GM10847 (cell line): ENCODE measurements around the gene CACNA1A.

ENCODE experiments used
- POLR2A ChIP-seq: IDR thresholded peaks from 2 replicates; pipeline ENCODE4 v1.6.1; 2011; ENCODE audit not compliant: insufficient read length; ENCODE audit errors: extremely low read depth

CACNA1A gene

GRCh38 chr19:13401388-13401787, 104.9 kb downstream of the CACNA1A start:
- no peak for TF ChIP-seq POLR2A

- TF ChIP-seq POLR2A: no peak
Observed at GRCh38 chr19:13400296-13400695, 106.0 kb downstream of the CACNA1A start.

DNA sequence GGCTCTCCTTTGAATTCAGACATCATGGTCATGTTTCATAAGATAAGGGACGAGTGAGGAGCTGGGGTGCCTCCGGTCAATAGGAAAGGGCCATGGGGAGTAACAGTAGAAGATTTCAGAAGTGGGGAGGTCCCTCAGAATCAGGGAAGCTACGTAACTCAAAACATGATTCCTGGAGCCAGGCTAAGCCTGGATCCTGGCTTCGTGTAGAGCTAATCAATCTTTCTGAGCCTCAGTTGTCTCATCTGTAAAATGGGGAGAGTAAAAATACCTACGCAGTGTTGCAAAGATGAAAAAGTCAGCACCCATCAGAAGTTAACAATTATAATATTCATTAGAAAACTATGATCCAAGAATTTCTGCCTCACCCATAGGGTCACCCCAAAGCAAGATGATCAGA, 106.5 kb downstream of the CACNA1A start:
- no peak for TF ChIP-seq POLR2A

DNA sequence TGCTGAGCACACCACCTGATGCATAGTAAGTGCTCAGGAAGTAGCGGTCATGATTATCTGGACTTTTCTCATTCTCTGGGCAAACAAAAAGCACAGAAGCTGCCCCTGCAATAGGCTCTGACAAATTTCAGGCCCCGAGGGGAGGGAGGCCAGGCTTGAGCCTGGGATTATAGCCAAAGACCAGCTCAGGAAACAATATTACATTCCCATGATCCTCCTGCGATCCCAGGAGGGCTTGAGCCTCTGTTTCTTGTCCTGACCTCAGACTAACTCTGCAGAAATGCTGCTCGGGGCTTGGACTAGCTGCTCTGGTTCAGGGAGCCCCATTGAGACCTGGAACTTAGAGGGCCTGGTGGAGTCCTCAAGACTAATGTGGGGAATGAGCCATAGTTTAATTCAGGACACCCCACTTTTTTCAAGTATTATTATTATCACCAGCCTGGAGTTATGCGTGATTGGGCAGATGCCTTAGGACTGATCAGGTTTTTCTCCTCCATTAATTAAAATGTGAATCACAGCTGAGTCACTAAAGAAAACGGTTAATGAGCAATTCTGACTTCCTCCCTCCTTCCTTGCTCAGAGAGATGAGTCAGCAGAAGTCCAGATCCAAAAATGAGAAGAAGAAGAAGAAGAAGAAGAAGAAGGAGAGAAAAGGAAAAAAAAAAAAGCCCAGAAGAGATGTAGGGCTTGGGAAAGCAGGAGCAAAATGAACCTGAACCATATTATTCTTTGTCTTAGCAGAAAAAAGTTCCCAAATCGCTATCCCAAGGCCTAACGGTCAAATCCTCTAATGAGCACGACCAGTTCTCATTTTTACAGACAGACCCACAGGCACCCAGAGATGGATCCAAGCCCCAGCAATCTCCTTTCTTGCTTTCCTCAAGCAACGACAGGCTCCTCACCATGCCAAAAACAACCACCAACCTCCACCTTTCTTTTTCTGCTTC, 107.2 kb downstream of the CACNA1A start:
- no peak for TF ChIP-seq POLR2A

DNA sequence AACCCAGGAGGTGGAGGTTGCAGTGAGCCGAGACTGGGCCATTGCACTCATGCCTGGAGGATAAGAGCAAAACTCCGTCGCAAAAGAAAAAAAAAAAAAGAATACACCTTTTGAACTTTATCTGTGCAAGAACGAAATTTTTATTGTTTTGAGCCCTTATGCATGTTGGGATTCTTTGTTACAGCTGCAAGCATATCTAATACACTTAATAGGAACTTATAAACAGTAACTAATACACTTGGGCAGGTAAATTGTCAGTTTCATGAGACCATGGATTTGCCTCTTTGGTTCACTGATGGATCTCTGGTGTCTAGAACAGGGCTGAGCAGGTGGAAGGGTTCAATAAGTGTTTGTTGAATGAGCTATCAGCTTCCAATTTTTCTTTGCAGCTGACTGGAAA, 108.1 kb downstream of the CACNA1A start:
- TF ChIP-seq POLR2A: no peak

GRCh38 chr19:13396250-13397080, 109.8 kb downstream of the CACNA1A start:
- TF ChIP-seq POLR2A: no peak

- TF ChIP-seq POLR2A: no peak
Observed at GRCh38 chr19:13382633-13382938, 123.7 kb downstream of the CACNA1A start.

DNA sequence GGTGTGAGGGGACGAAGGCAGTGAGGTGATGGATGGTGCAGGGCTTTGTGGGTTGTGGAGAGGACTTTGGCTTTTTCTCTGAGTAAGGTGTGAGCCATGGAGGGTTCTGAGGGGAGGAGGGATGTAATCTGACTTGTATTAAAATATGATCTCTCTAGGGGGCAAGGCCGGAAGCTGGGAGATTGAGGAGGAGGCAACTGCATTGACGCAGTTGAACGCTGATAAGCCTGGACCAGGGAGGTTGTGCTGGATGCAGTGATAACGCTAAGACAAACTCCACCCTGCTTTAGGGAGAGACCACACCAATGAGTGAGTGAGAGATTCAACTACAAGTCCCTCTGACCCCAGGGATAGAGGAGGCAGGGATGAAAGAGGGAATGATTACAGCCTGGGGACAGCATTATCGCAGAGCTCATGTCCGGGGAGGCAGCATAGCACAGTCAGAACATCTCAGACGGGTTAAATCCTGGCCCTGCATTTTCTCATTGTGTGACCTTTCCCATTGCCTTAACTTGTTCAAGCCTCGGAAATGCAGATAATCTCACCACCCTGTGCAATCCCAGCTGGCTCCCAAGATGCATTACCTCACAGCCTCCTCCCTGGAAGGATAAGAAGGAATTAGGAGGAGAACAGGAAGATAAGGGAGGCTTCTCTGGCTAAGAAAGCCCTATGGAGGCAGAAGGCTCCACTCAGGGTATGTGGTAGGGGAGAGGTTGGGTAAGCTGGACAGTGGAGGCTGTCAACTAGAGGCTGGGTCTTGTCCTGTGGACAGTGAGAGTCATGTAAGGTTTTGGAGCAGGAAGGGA, 124.2 kb downstream of the CACNA1A start:
- TF ChIP-seq POLR2A: no peak

DNA sequence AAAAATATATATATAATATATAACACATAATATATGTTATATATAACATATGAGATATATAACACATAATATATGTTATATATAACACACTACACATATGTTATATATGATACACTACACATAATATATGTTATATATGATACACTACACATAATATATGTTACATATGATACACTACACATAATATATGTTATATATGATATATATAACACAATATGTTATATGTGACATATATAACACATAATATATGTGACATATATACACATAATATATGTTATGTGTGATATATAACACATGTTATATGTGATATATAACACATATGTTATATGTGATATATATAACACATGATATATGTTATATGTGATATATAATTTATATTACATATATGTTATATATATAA, 129.7 kb downstream of the CACNA1A start:
- no peak for TF ChIP-seq POLR2A

GRCh38 chr19:13373599-13373998, 132.7 kb downstream of the CACNA1A start:
- TF ChIP-seq POLR2A: no peak

DNA sequence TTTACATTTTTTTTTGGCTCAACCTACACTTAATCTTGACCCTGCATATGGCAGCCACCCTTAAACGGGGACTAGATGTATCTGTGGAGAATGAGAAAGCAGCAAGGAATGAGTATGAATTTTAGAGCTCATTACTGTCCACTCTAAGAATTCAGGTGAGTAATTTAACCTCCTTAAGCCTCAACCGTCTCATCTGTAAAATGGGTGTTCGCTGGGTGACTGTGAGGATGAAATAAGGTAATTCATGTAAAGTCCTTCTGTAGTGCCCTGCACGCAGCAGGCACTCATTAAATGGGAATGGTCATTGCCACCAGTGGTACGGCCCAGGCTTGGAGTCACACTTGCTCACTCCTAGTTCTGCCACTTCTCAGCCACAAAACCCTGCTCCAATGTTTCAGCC, 135.3 kb downstream of the CACNA1A start:
- TF ChIP-seq POLR2A: no peak

GRCh38 chr19:13366529-13367143, 139.6 kb downstream of the CACNA1A start:
- TF ChIP-seq POLR2A: no peak

- no peak for TF ChIP-seq POLR2A
Observed at GRCh38 chr19:13363954-13364353, 142.3 kb downstream of the CACNA1A start.

DNA sequence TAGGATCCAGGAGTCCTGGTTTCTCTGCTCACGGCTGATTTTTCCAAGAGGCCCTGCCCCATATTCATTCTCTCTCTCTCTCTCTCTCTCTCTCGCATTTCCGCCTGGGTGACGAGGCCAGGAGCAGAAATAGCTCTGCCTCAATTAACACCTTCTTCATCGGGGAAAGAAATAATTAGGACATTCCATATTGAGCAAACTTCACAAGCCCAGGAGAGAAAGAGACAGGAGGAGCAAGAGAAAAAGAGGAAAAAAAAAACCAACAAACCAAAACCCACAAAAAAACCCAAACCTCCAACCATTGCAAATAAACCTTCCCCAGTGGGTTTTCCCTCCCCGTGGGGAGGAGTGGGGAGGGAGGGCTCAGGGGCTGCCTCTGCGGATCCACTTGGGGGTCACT, 143.0 kb downstream of the CACNA1A start:
- no peak for TF ChIP-seq POLR2A

- no peak for TF ChIP-seq POLR2A
Observed at GRCh38 chr19:13362668-13363067, 143.6 kb downstream of the CACNA1A start.
